GM12873 (cell line): Measurements from ENCODE around the gene REC8.

Experiments used
- CTCF ChIP-seq: IDR thresholded peaks from 2 replicates; pipeline ENCODE4 v1.5.1; 2012; ENCODE audit warnings: low read depth, mild to moderate bottlenecking, moderate library complexity, low read length, control low read depth; ENCODE audit not compliant: insufficient read depth; ENCODE audit errors: missing control alignments

Gene REC8

GRCh38 chr14:24135584-24135833 lies 36.4 kb upstream of the REC8 start:
- no peak for TF ChIP-seq CTCF

GRCh38 chr14:24135834-24136683 lies 35.8 kb upstream of the REC8 start, which contains the start of gene PSME1:
PSME1 (plus strand) TSS chr14:24136194; CDS start chr14:24136263, 69 bp downstream.
- TF ChIP-seq CTCF = no peak

GRCh38 chr14:24136684-24137528 lies 35.0 kb upstream of the REC8 start:
- no peak for TF ChIP-seq CTCF

GRCh38 chr14:24137529-24138395 lies 34.1 kb upstream of the REC8 start:
- no peak for TF ChIP-seq CTCF

- TF ChIP-seq CTCF = no peak
Measured at GRCh38 chr14:24138396-24139271, 33.2 kb upstream of the REC8 start.

GRCh38 chr14:24139272-24139934 lies 32.5 kb upstream of the REC8 start:
- TF ChIP-seq CTCF = peak; percentile 26
